HEK293 (cell line): ENCODE results near the gene SLX1A.
A peak's percentile ranks its signal among the peaks of the same experiment; 100 is the strongest.

Source experiments
- CTCF ChIA-PET: fragments of 350-600 bp; formaldehyde crosslinking; extraction: SDS; loops from one replicate; lab custom pipeline; 2021; ENCODE audit warnings: antibody characterized with exemption; lab: Yijun Ruan, JAX
- POLR2A ChIA-PET: fragments of 300-600 bp; formaldehyde crosslinking; extraction: SDS; loops from one replicate; lab custom pipeline; 2020; ENCODE audit warnings: antibody characterized with exemption, inconsistent platforms; lab: Yijun Ruan, JAX
- H3K27ac ChIP-seq: fragments of 200-500 bp; sonication (Bioruptor generic); 2 replicates; pipeline ENCODE4 v1.5.1; 2014; ENCODE audit warnings: low read depth, low read length, control low read depth, inconsistent platforms; ENCODE audit errors: extremely low read depth
- H3K36me3 ChIP-seq, 2 experiments: fragments of 200-500 bp in 1 of 2; sonication (Bioruptor generic) in 1 of 2; 1 replicate in 1 of 2; 2 replicates in 1 of 2; pipeline ENCODE4 v1.5.1; 2014 to 2017; ENCODE audit warnings: inconsistent platforms in 2 of 2, low read length in 2 of 2; ENCODE audit not compliant: control insufficient read depth in 2 of 2, insufficient read depth in 1 of 2
- H3K4me1 ChIP-seq: fragments of 200-500 bp; sonication (Bioruptor generic); 2 replicates; pipeline ENCODE4 v1.5.1; 2014; ENCODE audit warnings: mild to moderate bottlenecking, low read length, inconsistent platforms; ENCODE audit not compliant: control insufficient read depth, insufficient read depth
- H3K4me3 ChIP-seq: 2 replicates; pipeline ENCODE4 v1.5.1; 2011; ENCODE audit warnings: low read depth, mild to moderate bottlenecking, control low read depth, low read length, moderate library complexity
- H3K9me3 ChIP-seq: fragments of 200-500 bp; sonication (Bioruptor generic); 2 replicates; pipeline ENCODE4 v1.5.1; 2014; ENCODE audit warnings: low read depth, low read length, inconsistent platforms; ENCODE audit not compliant: control insufficient read depth, insufficient read depth
- BCL11A ChIP-seq: fragments of 450-650 bp; formaldehyde crosslinking; IDR thresholded peaks from 2 replicates; pipeline ENCODE4 v1.5.1; 2016; ENCODE audit warnings: low read depth, missing biosample characterization, missing genetic modification characterization
- GLIS2 ChIP-seq: fragments of 450-650 bp; formaldehyde crosslinking; IDR thresholded peaks from 2 replicates; pipeline ENCODE4 v1.5.1; 2016; ENCODE audit warnings: missing biosample characterization, missing genetic modification characterization
- IKZF3 ChIP-seq: fragments of 450-650 bp; IDR thresholded peaks from 2 replicates; pipeline ENCODE4 v1.5.0; 2018; ENCODE audit warnings: missing biosample characterization, mild to moderate bottlenecking, missing genetic modification characterization, moderate library complexity
- KLF1 ChIP-seq: fragments of 450-650 bp; formaldehyde crosslinking; IDR thresholded peaks from 2 replicates; pipeline ENCODE4 v1.5.1; 2016; ENCODE audit warnings: missing biosample characterization, missing genetic modification characterization
- TCF7L2 ChIP-seq: IDR thresholded peaks from 2 replicates; pipeline ENCODE4 v1.6.1; 2011; ENCODE audit warnings: low read depth, mild to moderate bottlenecking, inconsistent platforms, low read length, moderate library complexity, borderline replicate concordance
- WT1 ChIP-seq: fragments of 450-650 bp; formaldehyde crosslinking; IDR thresholded peaks from 2 replicates; pipeline ENCODE4 v1.5.1; 2016; ENCODE audit warnings: missing biosample characterization, missing genetic modification characterization
- ZBTB20 ChIP-seq: fragments of 450-650 bp; formaldehyde crosslinking; IDR thresholded peaks from 2 replicates; pipeline ENCODE4 v1.5.1; 2016; ENCODE audit warnings: missing biosample characterization, missing genetic modification characterization
- ZIC2 ChIP-seq: fragments of 450-650 bp; formaldehyde crosslinking; IDR thresholded peaks from 2 replicates; pipeline ENCODE4 v1.5.1; 2016; ENCODE audit warnings: missing biosample characterization, missing genetic modification characterization
- ZNF140 ChIP-seq: fragments of 450-650 bp; formaldehyde crosslinking; IDR thresholded peaks from 2 replicates; pipeline ENCODE4 v1.5.1; 2016; ENCODE audit warnings: missing biosample characterization, missing genetic modification characterization
- ZNF433 ChIP-seq: fragments of 450-650 bp; formaldehyde crosslinking; IDR thresholded peaks from 2 replicates; pipeline ENCODE4 v1.5.1; 2016; ENCODE audit warnings: missing biosample characterization, missing genetic modification characterization, low read depth
- ZNF560 ChIP-seq: fragments of 450-650 bp; formaldehyde crosslinking; IDR thresholded peaks from 2 replicates; pipeline ENCODE4 v1.5.1; 2017; ENCODE audit warnings: missing biosample characterization, missing genetic modification characterization, borderline replicate concordance
- ZNF600 ChIP-seq: fragments of 450-650 bp; formaldehyde crosslinking; IDR thresholded peaks from 2 replicates; pipeline ENCODE4 v1.5.1; 2016; ENCODE audit warnings: missing biosample characterization, missing genetic modification characterization
- ZNF747 ChIP-seq: fragments of 450-650 bp; formaldehyde crosslinking; IDR thresholded peaks from 2 replicates; pipeline ENCODE4 v1.5.1; 2016; ENCODE audit warnings: missing biosample characterization, missing genetic modification characterization
- ZNF776 ChIP-seq: fragments of 450-650 bp; formaldehyde crosslinking; IDR thresholded peaks from 2 replicates; pipeline ENCODE4 v1.5.0; 2017; ENCODE audit warnings: missing biosample characterization, missing genetic modification characterization, borderline replicate concordance
- ZNF777 ChIP-seq: fragments of 450-650 bp; formaldehyde crosslinking; IDR thresholded peaks from 2 replicates; pipeline ENCODE4 v1.5.1; 2017; ENCODE audit warnings: missing biosample characterization, missing genetic modification characterization, borderline replicate concordance
- TF ChIP-seq, protein P1 (sequence below): fragments of 450-650 bp; formaldehyde crosslinking; IDR thresholded peaks from 2 replicates; pipeline ENCODE4 v1.5.1; 2016; ENCODE audit warnings: missing biosample characterization, missing genetic modification characterization, borderline replicate concordance
- TF ChIP-seq, protein P2 (sequence below): fragments of 450-650 bp; formaldehyde crosslinking; IDR thresholded peaks from 2 replicates; pipeline ENCODE4 v1.5.1; 2016; ENCODE audit warnings: missing biosample characterization, missing genetic modification characterization
- TF ChIP-seq, protein P3 (sequence below): fragments of 450-650 bp; formaldehyde crosslinking; IDR thresholded peaks from 2 replicates; pipeline ENCODE4; 2016; ENCODE audit warnings: missing biosample characterization, missing genetic modification characterization
- TF ChIP-seq, protein P4 (sequence below): fragments of 450-650 bp; formaldehyde crosslinking; IDR thresholded peaks from 2 replicates; pipeline ENCODE4 v1.5.0; 2017; ENCODE audit warnings: missing biosample characterization, missing genetic modification characterization, borderline replicate concordance
- TF ChIP-seq, protein P5 (sequence below): fragments of 450-650 bp; formaldehyde crosslinking; IDR thresholded peaks from 2 replicates; pipeline ENCODE4 v1.5.1; 2017; ENCODE audit warnings: missing biosample characterization, missing genetic modification characterization

The SLX1A gene

GRCh38 chr16:30183233-30184095, 10.2 kb upstream of the SLX1A start, which contains the start of gene CORO1A (continued):
- TF ChIP-seq, protein P1, sequence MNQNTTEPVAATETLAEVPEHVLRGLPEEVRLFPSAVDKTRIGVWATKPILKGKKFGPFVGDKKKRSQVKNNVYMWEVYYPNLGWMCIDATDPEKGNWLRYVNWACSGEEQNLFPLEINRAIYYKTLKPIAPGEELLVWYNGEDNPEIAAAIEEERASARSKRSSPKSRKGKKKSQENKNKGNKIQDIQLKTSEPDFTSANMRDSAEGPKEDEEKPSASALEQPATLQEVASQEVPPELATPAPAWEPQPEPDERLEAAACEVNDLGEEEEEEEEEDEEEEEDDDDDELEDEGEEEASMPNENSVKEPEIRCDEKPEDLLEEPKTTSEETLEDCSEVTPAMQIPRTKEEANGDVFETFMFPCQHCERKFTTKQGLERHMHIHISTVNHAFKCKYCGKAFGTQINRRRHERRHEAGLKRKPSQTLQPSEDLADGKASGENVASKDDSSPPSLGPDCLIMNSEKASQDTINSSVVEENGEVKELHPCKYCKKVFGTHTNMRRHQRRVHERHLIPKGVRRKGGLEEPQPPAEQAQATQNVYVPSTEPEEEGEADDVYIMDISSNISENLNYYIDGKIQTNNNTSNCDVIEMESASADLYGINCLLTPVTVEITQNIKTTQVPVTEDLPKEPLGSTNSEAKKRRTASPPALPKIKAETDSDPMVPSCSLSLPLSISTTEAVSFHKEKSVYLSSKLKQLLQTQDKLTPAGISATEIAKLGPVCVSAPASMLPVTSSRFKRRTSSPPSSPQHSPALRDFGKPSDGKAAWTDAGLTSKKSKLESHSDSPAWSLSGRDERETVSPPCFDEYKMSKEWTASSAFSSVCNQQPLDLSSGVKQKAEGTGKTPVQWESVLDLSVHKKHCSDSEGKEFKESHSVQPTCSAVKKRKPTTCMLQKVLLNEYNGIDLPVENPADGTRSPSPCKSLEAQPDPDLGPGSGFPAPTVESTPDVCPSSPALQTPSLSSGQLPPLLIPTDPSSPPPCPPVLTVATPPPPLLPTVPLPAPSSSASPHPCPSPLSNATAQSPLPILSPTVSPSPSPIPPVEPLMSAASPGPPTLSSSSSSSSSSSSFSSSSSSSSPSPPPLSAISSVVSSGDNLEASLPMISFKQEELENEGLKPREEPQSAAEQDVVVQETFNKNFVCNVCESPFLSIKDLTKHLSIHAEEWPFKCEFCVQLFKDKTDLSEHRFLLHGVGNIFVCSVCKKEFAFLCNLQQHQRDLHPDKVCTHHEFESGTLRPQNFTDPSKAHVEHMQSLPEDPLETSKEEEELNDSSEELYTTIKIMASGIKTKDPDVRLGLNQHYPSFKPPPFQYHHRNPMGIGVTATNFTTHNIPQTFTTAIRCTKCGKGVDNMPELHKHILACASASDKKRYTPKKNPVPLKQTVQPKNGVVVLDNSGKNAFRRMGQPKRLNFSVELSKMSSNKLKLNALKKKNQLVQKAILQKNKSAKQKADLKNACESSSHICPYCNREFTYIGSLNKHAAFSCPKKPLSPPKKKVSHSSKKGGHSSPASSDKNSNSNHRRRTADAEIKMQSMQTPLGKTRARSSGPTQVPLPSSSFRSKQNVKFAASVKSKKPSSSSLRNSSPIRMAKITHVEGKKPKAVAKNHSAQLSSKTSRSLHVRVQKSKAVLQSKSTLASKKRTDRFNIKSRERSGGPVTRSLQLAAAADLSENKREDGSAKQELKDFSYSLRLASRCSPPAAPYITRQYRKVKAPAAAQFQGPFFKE (tag by site-specific recombination), result no peak
- no peak for TF ChIP-seq BCL11A (tag by site-specific recombination)
- TF ChIP-seq, protein P2, sequence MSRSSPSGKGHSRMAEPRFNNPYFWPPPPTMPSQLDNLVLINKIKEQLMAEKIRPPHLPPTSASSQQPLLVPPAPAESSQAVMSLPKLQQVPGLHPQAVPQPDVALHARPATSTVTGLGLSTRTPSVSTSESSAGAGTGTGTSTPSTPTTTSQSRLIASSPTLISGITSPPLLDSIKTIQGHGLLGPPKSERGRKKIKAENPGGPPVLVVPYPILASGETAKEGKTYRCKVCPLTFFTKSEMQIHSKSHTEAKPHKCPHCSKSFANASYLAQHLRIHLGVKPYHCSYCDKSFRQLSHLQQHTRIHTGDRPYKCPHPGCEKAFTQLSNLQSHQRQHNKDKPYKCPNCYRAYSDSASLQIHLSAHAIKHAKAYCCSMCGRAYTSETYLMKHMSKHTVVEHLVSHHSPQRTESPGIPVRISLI (tag by site-specific recombination), result no peak
- TF ChIP-seq TCF7L2, result no peak
- no peak for TF ChIP-seq ZNF433 (tag by site-specific recombination)
- TF ChIP-seq ZNF777 (tag by site-specific recombination), result no peak
- TF ChIP-seq, protein P3, sequence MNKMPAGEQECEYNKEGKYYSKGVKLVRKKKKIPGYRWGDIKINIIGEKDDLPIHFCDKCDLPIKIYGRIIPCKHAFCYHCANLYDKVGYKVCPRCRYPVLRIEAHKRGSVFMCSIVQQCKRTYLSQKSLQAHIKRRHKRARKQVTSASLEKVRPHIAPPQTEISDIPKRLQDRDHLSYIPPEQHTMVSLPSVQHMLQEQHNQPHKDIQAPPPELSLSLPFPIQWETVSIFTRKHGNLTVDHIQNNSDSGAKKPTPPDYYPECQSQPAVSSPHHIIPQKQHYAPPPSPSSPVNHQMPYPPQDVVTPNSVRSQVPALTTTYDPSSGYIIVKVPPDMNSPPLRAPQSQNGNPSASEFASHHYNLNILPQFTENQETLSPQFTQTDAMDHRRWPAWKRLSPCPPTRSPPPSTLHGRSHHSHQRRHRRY (tag by site-specific recombination), result no peak
- TF ChIP-seq, protein P4, sequence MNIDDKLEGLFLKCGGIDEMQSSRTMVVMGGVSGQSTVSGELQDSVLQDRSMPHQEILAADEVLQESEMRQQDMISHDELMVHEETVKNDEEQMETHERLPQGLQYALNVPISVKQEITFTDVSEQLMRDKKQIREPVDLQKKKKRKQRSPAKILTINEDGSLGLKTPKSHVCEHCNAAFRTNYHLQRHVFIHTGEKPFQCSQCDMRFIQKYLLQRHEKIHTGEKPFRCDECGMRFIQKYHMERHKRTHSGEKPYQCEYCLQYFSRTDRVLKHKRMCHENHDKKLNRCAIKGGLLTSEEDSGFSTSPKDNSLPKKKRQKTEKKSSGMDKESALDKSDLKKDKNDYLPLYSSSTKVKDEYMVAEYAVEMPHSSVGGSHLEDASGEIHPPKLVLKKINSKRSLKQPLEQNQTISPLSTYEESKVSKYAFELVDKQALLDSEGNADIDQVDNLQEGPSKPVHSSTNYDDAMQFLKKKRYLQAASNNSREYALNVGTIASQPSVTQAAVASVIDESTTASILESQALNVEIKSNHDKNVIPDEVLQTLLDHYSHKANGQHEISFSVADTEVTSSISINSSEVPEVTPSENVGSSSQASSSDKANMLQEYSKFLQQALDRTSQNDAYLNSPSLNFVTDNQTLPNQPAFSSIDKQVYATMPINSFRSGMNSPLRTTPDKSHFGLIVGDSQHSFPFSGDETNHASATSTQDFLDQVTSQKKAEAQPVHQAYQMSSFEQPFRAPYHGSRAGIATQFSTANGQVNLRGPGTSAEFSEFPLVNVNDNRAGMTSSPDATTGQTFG (tag by site-specific recombination), result no peak

DNA sequence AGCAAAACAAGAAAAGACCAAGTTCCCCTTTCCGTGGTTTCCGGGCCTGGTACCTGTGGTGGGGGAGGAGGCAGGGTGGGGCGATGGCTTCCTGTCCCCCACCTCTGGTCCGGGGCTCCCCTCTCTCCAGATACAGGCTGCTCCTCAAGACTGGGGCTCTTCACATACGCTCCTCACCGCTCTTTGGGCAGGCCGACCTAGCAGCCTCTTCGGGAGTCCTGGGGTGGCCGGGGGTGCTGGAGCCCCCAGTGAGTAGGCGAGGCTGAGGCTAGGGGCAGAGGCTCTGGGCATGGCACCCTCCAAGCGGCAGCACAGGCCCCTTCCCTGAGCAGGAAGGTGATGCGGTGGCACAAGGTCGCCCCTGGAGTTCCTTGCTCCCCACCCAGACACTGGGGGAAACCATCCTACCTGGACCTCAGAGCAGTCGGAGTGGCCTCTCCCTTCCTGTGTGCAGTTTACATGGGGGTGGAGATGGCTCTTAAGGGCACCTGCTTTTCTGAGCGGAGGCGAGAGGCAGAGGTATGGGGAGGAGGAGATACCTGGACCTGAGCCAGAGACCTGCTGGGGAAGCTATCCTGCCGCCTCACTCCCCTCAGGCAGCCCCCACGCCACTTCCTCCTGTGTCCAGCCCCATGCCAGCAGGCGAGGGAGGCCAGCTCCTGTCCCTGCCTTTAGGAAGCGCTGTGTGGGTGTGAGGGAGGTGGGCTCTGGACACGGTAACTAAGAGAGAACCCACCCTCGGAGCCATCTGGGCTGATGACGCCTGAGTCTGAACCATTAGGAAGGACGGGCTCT, 9.4 kb upstream of the SLX1A start:
- Histone ChIP-seq H3K4me1 (peaks cover 3% of the 10 kb centered on the region; the same call in 1 of the 2 replicates), H3K9me3 (no peaks in the 10 kb centered on the region), H3K4me3 (peak overlapping the region; percentile 46), H3K27ac (no peak overlapping the region), H3K36me3 (peaks cover 0 to 15% of the 10 kb centered on the region in 2 experiments; a peak in 1 of 3 replicates)
- CTCF ChIA-PET, result interaction anchor here (1.0 to 1.7 kb wide), 2 partner anchors 92 to 225 kb away, joined by 4 read pairs; no protein-coding TSS in a partner anchor
- POLR2A ChIA-PET, result interaction anchor here (0.7 to 1.1 kb wide), 3 partner anchors 92 to 131 kb away, joined by 3 to 7 read pairs (median 5); partner anchors contain the start of gene ALDOA
- TF ChIP-seq WT1 (tag by site-specific recombination), result peak; percentile 61; the same call in 1 of the 2 replicates
- peak; percentile 55; the same call in 1 of the 2 replicates for TF ChIP-seq ZNF600 (tag by site-specific recombination)
- TF ChIP-seq ZNF776 (tag by site-specific recombination), result no peak
- TF ChIP-seq, protein P5, sequence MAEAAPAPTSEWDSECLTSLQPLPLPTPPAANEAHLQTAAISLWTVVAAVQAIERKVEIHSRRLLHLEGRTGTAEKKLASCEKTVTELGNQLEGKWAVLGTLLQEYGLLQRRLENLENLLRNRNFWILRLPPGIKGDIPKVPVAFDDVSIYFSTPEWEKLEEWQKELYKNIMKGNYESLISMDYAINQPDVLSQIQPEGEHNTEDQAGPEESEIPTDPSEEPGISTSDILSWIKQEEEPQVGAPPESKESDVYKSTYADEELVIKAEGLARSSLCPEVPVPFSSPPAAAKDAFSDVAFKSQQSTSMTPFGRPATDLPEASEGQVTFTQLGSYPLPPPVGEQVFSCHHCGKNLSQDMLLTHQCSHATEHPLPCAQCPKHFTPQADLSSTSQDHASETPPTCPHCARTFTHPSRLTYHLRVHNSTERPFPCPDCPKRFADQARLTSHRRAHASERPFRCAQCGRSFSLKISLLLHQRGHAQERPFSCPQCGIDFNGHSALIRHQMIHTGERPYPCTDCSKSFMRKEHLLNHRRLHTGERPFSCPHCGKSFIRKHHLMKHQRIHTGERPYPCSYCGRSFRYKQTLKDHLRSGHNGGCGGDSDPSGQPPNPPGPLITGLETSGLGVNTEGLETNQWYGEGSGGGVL, result 0 out of 2 replicates have a peak, but pooled peaks have one; percentile 32
- TF ChIP-seq IKZF3, result peak; percentile 28; the same call in 1 of the 2 replicates
- no peak for TF ChIP-seq ZNF140 (tag by site-specific recombination)
- TF ChIP-seq ZNF560 (tag by site-specific recombination), result no peak
- TF ChIP-seq ZNF747 (tag by site-specific recombination), result no peak
- TF ChIP-seq ZBTB20 (tag by site-specific recombination), result peak; percentile 43; the same call in 1 of the 2 replicates
- TF ChIP-seq ZIC2 (tag by site-specific recombination), result peak; percentile 87
- peak; percentile 31 for TF ChIP-seq GLIS2
- TF ChIP-seq KLF1 (tag by site-specific recombination), result 0 out of 2 replicates have a peak, but pooled peaks have one; percentile 8
